Prostate gland (tissue), 2 donors: Measurements from ENCODE around the gene PCDHGA1.

ENCODE experiments used
- POLR2A ChIP-seq: fragments of 450-650 bp; IDR thresholded peaks from one replicate; pipeline ENCODE4 v1.6.1; 2016; ENCODE audit warnings: antibody characterized with exemption, mild to moderate bottlenecking
- POLR2AphosphoS5 ChIP-seq: sonication (generic); formaldehyde crosslinking; IDR thresholded peaks from one replicate; pipeline ENCODE4 v1.6.1; 2017; ENCODE audit warnings: antibody characterized with exemption
- TF ChIP-seq, protein P1 (sequence below), 4 experiments: fragments of 200-600 bp in 2 of 4; fragments of 450-650 bp in 2 of 4; sonication (generic) in 2 of 4; IDR thresholded peaks; 1 replicate in 3 of 4; 2 replicates in 1 of 4; pipeline ENCODE4 v1.5.1; 2016 to 2019; ENCODE audit warnings: antibody characterized with exemption in 4 of 4, mild to moderate bottlenecking in 2 of 4, moderate library complexity in 2 of 4

GRCh38 chr5:141560151-141560550 lies 229.8 kb downstream of the PCDHGA1 start:
- TF ChIP-seq POLR2A: no peak
- TF ChIP-seq, protein P1, sequence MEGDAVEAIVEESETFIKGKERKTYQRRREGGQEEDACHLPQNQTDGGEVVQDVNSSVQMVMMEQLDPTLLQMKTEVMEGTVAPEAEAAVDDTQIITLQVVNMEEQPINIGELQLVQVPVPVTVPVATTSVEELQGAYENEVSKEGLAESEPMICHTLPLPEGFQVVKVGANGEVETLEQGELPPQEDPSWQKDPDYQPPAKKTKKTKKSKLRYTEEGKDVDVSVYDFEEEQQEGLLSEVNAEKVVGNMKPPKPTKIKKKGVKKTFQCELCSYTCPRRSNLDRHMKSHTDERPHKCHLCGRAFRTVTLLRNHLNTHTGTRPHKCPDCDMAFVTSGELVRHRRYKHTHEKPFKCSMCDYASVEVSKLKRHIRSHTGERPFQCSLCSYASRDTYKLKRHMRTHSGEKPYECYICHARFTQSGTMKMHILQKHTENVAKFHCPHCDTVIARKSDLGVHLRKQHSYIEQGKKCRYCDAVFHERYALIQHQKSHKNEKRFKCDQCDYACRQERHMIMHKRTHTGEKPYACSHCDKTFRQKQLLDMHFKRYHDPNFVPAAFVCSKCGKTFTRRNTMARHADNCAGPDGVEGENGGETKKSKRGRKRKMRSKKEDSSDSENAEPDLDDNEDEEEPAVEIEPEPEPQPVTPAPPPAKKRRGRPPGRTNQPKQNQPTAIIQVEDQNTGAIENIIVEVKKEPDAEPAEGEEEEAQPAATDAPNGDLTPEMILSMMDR (IDR thresholded peaks at IDR 0.05): no peak
- peak; percentile 56 for TF ChIP-seq POLR2AphosphoS5
